CD14-positive monocyte (primary cell): ENCODE measurements around the gene ALDH3A2. TPM values are rescaled to one million over a fixed set of nuclear protein-coding genes. Genes with fewer than 3 reads are reported as not detected.

Experiments
- DNase-seq, 3 donors: peaks; one replicate each; pipeline ENCODE4 v3.0.0-alpha.2; 2011 to 2022
- H2AFZ ChIP-seq: 2 replicates; pipeline ENCODE4 v1.6.0; 2012; ENCODE audit warnings: mild to moderate bottlenecking, low read depth, low read length, inconsistent platforms; ENCODE audit not compliant: insufficient read depth, poor library complexity, severe bottlenecking
- H3K27ac ChIP-seq, 2 donors: 1 replicate in 1 of 2; 2 replicates in 1 of 2; pipeline ENCODE4 v1.5.1; 2012 to 2013; ENCODE audit warnings: low read length in 2 of 2, control low read depth in 1 of 2, inconsistent platforms in 1 of 2, low read depth in 1 of 2, mild to moderate bottlenecking in 1 of 2
- H3K27me3 ChIP-seq, 2 donors: one replicate each; pipeline versions ENCODE4 v1.6.0 to v1.6.1; 2011 to 2013; ENCODE audit warnings: low read length in 2 of 2; ENCODE audit not compliant: control insufficient read depth in 2 of 2, insufficient read depth in 2 of 2
- H3K36me3 ChIP-seq, 2 donors: replicated peaks in 1 of 2; 1 replicate in 1 of 2; 2 replicates in 1 of 2; pipeline versions ENCODE4 v1.5.1 to v1.6.1; 2012 to 2013; ENCODE audit warnings: low read length in 2 of 2, control low read depth in 1 of 2, inconsistent platforms in 1 of 2, mild to moderate bottlenecking in 1 of 2; ENCODE audit not compliant: insufficient read depth in 2 of 2, control insufficient read depth in 1 of 2
- H3K4me1 ChIP-seq, 2 donors: 1 replicate in 1 of 2; 2 replicates in 1 of 2; pipeline versions ENCODE4 v1.5.1 to v1.6.1; 2012 to 2013; ENCODE audit warnings: low read length in 2 of 2, control low read depth in 1 of 2, inconsistent platforms in 1 of 2, mild to moderate bottlenecking in 1 of 2, moderate library complexity in 1 of 2; ENCODE audit not compliant: insufficient read depth in 2 of 2, control insufficient read depth in 1 of 2
- H3K4me2 ChIP-seq: replicated peaks from 2 replicates; pipeline ENCODE3; 2012; ENCODE audit warnings: low read length, moderate library complexity, mild to moderate bottlenecking; ENCODE audit not compliant: poor library complexity, severe bottlenecking; ENCODE audit errors: extremely low read depth
- H3K4me3 ChIP-seq, 3 experiments: fragments of 200-600 bp in 1 of 3; sonication (generic) in 1 of 3; replicated peaks in 1 of 3; 1 replicate in 2 of 3; 2 replicates in 1 of 3; pipeline ENCODE4 v1.5.1; 2011 to 2013; ENCODE audit warnings: low read length in 3 of 3, mild to moderate bottlenecking in 3 of 3, control low read depth in 2 of 3, low read depth in 2 of 3, inconsistent platforms in 1 of 3, moderate library complexity in 1 of 3
- H3K79me2 ChIP-seq: 2 replicates; pipeline ENCODE4 v1.6.0; 2012; ENCODE audit warnings: mild to moderate bottlenecking, control low read depth, inconsistent platforms, low read length, moderate library complexity; ENCODE audit not compliant: insufficient read depth
- H3K9ac ChIP-seq: 2 replicates; pipeline ENCODE4 v1.6.0; 2017; ENCODE audit warnings: low read length, mild to moderate bottlenecking; ENCODE audit not compliant: insufficient read depth, poor library complexity, severe bottlenecking
- H3K9me3 ChIP-seq, 2 donors: replicated peaks in 1 of 2; 1 replicate in 1 of 2; 2 replicates in 1 of 2; pipeline versions ENCODE4 v1.5.1 to v1.6.1; 2012 to 2013; ENCODE audit warnings: low read length in 2 of 2, control low read depth in 1 of 2; ENCODE audit not compliant: control insufficient read depth in 1 of 2, insufficient read depth in 1 of 2
- H4K20me1 ChIP-seq: 2 replicates; pipeline ENCODE4 v1.6.0; 2012; ENCODE audit warnings: mild to moderate bottlenecking, low read length, control low read depth, moderate library complexity; ENCODE audit not compliant: insufficient read depth
- H3K27ac Mint-ChIP-seq, 7 donors: one replicate each; pipeline ENCODE4 v1.8.0; 2020; ENCODE audit warnings: mild to moderate bottlenecking in 7 of 7, mixed read lengths in 7 of 7, moderate library complexity in 6 of 7, inconsistent platforms in 2 of 7
- H3K27me3 Mint-ChIP-seq, 3 donors: one replicate each; pipeline ENCODE4 v1.8.0; 2021 to 2022; ENCODE audit warnings: low read depth in 3 of 3, mild to moderate bottlenecking in 3 of 3, mixed read lengths in 3 of 3, moderate library complexity in 3 of 3, inconsistent platforms in 1 of 3
- H3K36me3 Mint-ChIP-seq, 2 donors: one replicate each; pipeline ENCODE4 v1.8.0; 2020; ENCODE audit warnings: mixed read lengths in 2 of 2, inconsistent platforms in 1 of 2, mild to moderate bottlenecking in 1 of 2
- H3K4me1 Mint-ChIP-seq: one replicate; pipeline ENCODE4 v1.8.0; 2020; ENCODE audit warnings: mild to moderate bottlenecking, mixed read lengths
- H3K4me3 Mint-ChIP-seq, 2 donors: one replicate each; pipeline ENCODE4 v1.8.0; 2020; ENCODE audit warnings: mild to moderate bottlenecking in 2 of 2, mixed read lengths in 2 of 2, moderate library complexity in 1 of 2
- H3K9me3 Mint-ChIP-seq, 7 donors: one replicate each; pipeline ENCODE4 v1.8.0; 2020 to 2022; ENCODE audit warnings: mixed read lengths in 7 of 7, mild to moderate bottlenecking in 6 of 7, moderate library complexity in 6 of 7, inconsistent platforms in 2 of 7
- WGBS: methylation state at CpG from one replicate; pipeline ENCODE4 v1.1.5; 2013; ENCODE audit warnings: missing lambda C conversion rate; ENCODE audit not compliant: insufficient coverage; 5-methylcytosine and 5-hydroxymethylcytosine counted together
- intact Hi-C, 2 donors: fragments of 100-400 bp; cut with micrococcal nuclease; formaldehyde crosslinking; loops; one replicate each; pipeline versions ENCODE4 v1.15.0 to v1.15.1; 2023
- polyA plus RNA-seq, 3 donors: library from polyadenylated mRNA; depleted of rRNA in 1 of 3; unstranded in 2 of 3; stranded (reverse) in 1 of 3; fragments of 300-500 nt in 2 of 3; fragments of >200 nt in 1 of 3; fragmentation: Illumina TruSeq in 2 of 3; gene quantifications; 1 replicate in 2 of 3; 2 replicates in 1 of 3; pipeline ENCODE4 v1.2.3, GENCODE V29; 2012 to 2021
- TF ChIP-seq, protein P1 (sequence below): fragments of 200-600 bp; IDR thresholded peaks from one replicate; pipeline ENCODE4 v1.8.0; 2022; ENCODE audit warnings: antibody characterized with exemption, mild to moderate bottlenecking

The ALDH3A2 gene
- polyA plus RNA-seq, 3 donors = 22.5 to 58.0 (median 50.3) TPM

DNA sequence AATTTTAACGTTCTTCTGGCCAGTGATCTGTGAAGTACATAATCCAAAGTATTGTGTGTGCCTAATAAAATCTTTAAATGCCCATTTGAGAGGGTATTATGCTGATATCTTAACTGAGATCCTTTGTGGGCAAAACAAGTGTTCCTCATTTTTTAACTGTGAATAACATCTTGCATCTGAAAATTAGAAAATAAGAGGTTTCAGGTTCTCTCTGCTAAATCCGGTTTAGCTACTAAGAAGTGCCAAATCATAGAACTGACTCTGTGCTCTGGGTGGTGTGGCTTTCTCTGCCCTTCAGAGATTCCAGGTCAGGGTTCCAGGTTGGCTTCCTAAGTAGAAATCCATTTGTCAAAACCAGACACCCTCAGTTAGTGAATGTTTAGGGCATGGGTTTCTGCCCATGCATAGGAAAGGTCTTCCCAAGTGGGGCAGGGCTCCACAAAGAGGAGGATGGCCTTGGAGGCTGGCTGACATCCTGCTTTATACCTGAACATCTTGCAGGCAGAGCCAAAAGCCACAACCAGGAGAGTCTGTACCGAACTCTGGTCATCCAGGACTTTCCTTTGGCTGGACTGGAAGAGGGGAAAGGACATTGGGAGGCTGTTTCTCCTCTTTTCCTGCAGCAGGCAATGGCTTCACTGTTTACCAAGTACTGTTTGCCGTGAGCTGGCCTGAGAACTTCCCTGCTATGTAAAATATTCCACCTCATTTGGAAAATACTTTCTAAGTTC is 8.5 kb downstream of the ALDH3A2 start:
- H4K20me1 ChIP-seq = peaks cover 25% of the 10 kb centered on the region
- H3K9me3 ChIP-seq = no peaks in the 10 kb centered on the region
- peak overlapping the region in 1 of 2 donors; percentile 55 for H3K27ac ChIP-seq
- Mint-ChIP-seq H3K27me3 (peaks cover 0 to 2% (median 0%) of the 10 kb centered on the region in 3 donors), H3K4me1 (peaks cover 27% of the 10 kb centered on the region), H3K27ac (peak overlapping the region in 3 of 7 donors; percentile 25 to 85 (median 81)), H3K36me3 (peaks cover 81 to 93% of the 10 kb centered on the region in 2 donors), H3K4me3 (no peak overlapping the region), H3K9me3 (peaks cover 0 to 11% (median 5%) of the 10 kb centered on the region in 7 donors)
- H3K4me1 ChIP-seq = peaks cover 0 to 22% of the 10 kb centered on the region in 2 donors
- H3K9ac ChIP-seq = no peak overlapping the region
- TF ChIP-seq, protein P1, sequence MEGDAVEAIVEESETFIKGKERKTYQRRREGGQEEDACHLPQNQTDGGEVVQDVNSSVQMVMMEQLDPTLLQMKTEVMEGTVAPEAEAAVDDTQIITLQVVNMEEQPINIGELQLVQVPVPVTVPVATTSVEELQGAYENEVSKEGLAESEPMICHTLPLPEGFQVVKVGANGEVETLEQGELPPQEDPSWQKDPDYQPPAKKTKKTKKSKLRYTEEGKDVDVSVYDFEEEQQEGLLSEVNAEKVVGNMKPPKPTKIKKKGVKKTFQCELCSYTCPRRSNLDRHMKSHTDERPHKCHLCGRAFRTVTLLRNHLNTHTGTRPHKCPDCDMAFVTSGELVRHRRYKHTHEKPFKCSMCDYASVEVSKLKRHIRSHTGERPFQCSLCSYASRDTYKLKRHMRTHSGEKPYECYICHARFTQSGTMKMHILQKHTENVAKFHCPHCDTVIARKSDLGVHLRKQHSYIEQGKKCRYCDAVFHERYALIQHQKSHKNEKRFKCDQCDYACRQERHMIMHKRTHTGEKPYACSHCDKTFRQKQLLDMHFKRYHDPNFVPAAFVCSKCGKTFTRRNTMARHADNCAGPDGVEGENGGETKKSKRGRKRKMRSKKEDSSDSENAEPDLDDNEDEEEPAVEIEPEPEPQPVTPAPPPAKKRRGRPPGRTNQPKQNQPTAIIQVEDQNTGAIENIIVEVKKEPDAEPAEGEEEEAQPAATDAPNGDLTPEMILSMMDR = no peak
- peaks cover 58 to 99% of the 10 kb centered on the region in 2 donors for H3K36me3 ChIP-seq
- intact Hi-C loops = loop anchor here (5.0 to 10.0 kb wide), 2 partner anchors 98 to 105 kb away; no protein-coding TSS in a partner anchor
- no peak overlapping the region for H2AFZ ChIP-seq
- H3K4me3 ChIP-seq = no peak overlapping the region
- H3K4me2 ChIP-seq = peak overlapping the region; percentile 1
- H3K79me2 ChIP-seq = peaks cover 8% of the 10 kb centered on the region
- H3K27me3 ChIP-seq = no peaks in the 10 kb centered on the region
- WGBS = 73% methylated on average over 2 of the region's 4 CpGs
- DNase-seq = no peak

DNA sequence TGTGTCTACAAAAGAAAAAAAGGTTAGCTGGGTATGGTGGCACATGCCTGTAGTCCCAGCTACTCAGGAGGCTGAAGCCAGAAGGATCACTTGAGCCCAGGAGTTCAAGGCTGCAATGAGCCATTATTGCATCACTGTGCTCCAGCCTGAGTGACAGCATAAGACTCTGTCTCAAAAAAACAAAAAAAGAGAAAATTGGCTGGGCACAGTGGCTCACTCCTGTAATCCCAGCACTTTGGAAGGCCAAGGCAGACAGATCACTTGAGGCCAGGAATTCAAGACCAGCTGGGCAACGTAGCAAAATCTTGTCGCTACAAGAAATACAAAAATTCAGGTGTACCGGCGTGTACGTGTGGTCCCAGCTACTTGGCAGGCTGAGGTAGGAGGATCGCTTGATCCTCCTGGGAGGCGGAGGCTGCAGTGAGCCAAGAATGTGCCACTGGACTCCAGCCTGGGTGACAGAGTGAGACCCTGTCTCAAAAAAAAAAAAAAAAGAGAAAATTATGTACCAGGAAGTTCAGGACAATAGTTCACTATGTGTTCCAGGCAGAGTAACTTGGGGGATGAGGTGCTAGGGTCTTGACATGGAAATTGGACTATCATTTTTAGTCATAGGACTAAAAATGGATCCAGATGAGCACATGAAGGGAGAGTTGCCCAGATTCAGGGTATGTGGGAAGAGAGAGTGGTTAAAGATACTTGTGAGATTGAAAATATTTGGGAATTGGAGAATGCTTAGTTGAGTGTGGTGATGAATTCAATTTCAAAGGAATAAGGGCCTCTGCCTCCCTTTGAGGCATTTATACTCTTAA is 11.0 kb downstream of the ALDH3A2 start:
- Mint-ChIP-seq H3K36me3 (peaks cover 86 to 98% of the 10 kb centered on the region in 2 donors), H3K27ac (peak overlapping the region in 1 of 7 donors; percentile 30), H3K27me3 (peaks cover 0 to 2% (median 0%) of the 10 kb centered on the region in 3 donors), H3K4me3 (no peak overlapping the region), H3K9me3 (no peaks in the 10 kb centered on the region), H3K4me1 (peaks cover 23% of the 10 kb centered on the region)
- no peak overlapping the region for H2AFZ ChIP-seq
- intact Hi-C loops = loop anchor here (5.0 to 10.0 kb wide), 2 partner anchors 95 to 103 kb away; no protein-coding TSS in a partner anchor
- peaks cover 15% of the 10 kb centered on the region for H4K20me1 ChIP-seq
- WGBS = 94% methylated on average over 7 of the region's 7 CpGs
- H3K27ac ChIP-seq = no peak overlapping the region
- peaks cover 70 to 99% of the 10 kb centered on the region in 2 donors for H3K36me3 ChIP-seq
- DNase-seq = no peak
- H3K4me2 ChIP-seq = no peak overlapping the region
- H3K27me3 ChIP-seq = no peaks in the 10 kb centered on the region
- no peaks in the 10 kb centered on the region for H3K79me2 ChIP-seq
- no peak overlapping the region for H3K9ac ChIP-seq
- H3K4me3 ChIP-seq = no peak overlapping the region
- TF ChIP-seq, protein P1 = no peak
- peaks cover 0 to 19% of the 10 kb centered on the region in 2 donors for H3K4me1 ChIP-seq
- no peaks in the 10 kb centered on the region for H3K9me3 ChIP-seq
